SHP77 (cell line): ENCODE measurements around the gene SMIM12.
A peak's percentile ranks its signal among the peaks of the same experiment; 100 is the strongest.

ENCODE experiments used
- DNase-seq, 2 experiments: peaks; one replicate each; lab custom pipeline; 2025; lab: John Stamatoyannopoulos, UW

The SMIM12 gene

DNA sequence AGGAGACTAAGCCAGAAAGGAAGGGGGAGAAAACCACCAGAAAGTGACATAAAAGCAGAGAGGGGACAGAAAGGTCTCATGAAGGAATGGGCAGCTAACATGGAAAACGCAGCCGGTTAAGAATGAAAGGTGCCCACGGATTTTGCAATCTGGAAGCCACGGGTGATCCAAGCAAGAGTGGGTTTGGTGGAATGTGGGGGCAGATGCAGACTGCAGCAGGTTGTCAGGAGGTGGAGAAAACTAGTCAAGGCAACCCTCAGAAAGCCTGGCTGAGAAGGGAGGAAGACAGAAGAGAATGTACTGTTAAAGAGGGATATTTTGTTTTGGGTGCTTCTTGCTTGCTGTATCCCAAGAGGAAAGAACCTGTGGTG, 12.6 kb upstream of the SMIM12 start:
- no peak for DNase-seq

- peak in 1 of 2 experiments; percentile 3 for DNase-seq
Observed at GRCh38 chr1:34871443-34872132, 12.0 kb upstream of the SMIM12 start.

- DNase-seq: peak in 1 of 2 experiments; percentile 4
Observed at GRCh38 chr1:34870395-34870794, 10.8 kb upstream of the SMIM12 start.

- DNase-seq: no peak
Observed at GRCh38 chr1:34869760-34870159, 10.2 kb upstream of the SMIM12 start.

DNA sequence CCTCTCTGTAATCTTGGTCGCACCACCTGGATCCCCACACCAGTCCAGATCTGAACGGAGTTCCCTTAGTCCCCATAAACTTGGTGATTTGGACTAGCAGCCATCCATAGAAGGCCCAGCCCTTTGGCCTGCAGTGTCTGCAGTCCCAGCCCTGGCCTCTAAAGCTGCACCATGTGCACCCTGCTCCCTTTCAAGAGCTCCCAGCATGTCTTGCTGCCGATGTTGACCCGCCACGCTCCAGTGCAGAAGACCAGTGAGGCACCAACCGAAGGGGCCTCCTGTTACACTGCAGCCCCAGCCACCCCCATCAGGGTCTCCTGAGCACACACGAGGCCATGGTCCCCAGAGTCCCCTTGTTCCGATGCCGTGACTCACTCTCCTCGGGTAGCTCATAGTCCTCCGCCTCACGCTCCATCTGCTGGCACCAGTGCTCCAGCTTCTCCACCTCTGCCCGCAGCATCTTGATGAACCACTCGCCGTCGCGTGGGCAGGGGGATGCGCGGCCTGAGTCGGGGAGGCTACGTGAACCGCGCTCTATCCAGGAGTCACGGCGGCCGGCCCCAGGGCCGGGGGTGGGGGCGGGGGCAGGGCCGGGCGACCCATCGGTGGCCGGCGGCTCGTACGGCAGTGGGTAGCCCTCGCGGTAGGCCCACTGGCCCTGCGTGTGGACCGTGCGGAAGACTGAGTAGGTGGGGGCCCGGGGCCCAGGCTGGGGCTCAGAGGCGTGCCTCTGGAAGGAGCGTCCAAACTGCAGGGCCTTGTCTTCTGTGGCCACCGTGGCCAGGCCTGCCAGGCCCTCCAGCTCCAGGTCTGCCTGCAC, 8.9 kb upstream of the SMIM12 start:
- DNase-seq: no peak

GRCh38 chr1:34867415-34867814, 7.9 kb upstream of the SMIM12 start:
- DNase-seq: no peak

DNA sequence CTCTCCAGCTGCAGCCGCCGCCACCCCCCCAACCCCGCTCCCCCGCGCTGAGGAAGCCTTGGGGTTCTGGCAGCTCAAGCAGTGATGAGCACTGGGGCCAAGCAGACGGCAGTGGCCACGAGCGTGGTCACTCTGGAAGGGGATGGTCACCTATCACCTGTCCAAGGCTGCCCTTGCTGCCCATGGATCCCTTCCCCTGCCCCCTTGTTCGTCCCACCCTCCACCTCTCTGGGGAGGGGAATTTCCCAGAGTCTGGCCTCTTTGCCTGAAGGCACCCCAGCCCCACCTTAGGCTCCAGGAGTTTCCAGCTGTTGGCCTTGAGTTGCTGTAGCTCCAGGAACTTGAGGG, 7.2 kb upstream of the SMIM12 start:
- no peak for DNase-seq

DNA sequence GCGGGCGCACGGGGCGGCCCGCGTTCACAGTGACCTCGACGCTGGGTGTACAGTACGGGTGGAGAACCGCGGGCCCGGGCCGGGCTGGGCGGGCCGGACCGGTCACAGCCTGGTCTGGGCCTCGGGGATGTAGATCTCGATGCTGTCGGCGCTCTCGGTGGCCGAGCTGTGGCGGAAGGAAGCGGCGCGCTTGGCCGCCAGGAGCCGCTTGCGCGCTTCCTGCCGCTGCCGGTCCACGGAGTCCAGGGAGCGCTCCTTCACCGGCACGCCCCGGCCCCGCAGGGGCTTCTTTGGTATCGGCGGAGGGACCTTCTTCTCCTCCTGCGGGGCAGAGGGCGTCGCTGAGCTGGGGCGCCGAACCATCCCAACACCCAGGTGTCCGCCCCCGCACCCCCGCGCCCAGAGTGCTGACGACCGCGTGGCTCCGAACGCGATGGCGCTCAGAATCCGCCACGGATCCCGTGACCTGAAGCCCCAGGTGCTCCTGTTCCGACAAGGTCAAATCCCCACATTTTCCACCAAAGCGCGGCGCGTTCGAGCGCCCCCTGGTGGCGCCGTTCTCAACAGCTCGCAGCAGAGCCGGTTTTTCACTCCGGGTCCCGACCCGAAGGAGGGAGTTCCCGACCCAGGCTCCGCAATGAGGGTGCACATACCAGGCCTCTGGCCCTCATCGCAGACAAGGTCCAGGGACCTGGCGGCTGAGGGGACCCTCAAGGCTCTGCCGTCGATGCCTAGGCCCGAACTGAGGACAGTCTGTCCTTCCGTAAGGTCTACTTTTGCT, 6.6 kb upstream of the SMIM12 start:
- peak; percentile 20 to 21 for DNase-seq

DNA sequence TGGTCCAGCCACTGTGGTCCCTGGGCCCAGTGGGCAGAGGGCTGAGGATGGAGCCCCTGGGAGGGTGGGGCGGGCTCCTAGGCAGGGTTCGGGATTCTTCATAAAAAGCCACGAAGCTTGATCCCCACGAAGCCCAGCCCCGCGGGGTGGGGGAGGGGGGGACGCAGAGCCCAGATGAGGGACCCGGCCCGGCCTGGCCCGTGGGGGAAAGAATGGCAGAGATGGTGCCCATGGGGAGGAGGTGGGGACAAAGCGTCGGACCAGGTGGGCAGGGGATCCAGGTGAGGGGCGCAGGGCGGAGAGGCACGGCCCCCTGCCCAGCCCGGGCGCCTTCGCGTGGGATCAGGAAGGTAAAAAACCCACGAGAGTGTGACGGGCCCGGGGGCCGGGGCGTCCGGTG, 6.0 kb upstream of the SMIM12 start:
- no peak for DNase-seq

GRCh38 chr1:34864759-34865158, 5.2 kb upstream of the SMIM12 start:
- no peak for DNase-seq

DNA sequence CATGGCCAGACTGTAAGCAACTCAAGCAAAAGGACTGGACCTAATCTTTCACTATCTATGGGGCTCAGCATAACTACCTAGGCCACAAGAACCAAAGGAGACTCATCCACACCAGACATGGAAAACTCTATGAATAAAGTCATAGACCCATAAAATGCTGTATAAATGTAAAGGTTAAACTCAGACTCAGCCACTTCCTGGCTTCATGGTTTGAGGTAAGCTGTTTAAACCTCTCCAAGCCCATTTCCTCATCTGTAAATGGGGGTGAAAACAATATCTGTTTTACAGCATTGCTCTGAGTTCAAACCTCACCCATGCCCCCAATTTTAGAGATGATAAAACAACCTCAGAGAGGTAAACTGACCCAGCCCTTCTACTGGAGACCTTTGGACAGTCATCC, 4.0 kb upstream of the SMIM12 start:
- DNase-seq: no peak

- peak; percentile 11 to 15 for DNase-seq
Observed at GRCh38 chr1:34858901-34859445, 576 bp downstream of the SMIM12 start.

DNA sequence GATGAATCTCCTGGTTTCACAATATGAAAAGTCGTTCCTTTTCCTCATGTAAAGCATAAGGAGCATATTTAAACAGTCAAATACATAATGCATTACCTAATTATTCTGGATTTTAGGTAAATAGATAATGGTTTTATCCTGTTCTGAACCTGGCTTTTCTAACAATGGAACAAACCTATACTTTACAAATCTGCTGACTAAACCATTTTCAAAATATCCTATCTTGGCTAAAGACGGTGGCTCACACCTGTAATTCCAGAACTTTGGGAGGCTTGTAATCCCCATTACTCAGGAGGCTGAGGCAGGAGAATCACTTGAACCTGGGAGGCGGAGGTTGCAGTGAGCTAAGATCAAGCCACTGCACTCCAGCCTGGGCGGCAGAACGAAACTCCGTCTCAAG, 2.9 kb downstream of the SMIM12 start:
- no peak for DNase-seq

DNA sequence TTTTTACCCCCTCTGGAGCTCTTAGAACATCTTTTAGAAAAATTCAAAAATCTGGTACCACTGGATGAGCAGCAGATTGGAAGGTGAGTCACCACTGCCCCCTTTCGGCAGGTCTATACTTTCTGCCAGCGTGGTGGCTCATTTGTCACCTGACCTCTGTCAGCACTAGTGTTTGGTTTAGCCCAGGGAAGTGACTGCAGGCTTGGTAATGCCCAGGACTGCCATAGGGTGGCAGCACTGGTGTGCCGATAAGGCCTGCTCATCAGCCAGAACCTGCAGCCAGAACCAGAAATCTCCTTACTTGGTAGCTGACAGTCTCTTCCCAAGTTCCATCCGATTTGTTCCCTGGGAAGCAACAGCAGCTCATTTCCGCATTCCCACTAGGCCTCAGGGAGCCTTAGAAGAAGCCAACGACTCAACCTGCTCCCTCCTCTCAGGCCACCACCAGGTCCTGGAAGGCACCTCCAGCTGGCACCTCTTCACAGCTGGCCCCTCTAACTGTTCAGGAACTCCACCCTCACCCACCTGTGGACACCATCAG, 6.8 kb downstream of the SMIM12 start:
- DNase-seq: peak; percentile 84 to 90

DNA sequence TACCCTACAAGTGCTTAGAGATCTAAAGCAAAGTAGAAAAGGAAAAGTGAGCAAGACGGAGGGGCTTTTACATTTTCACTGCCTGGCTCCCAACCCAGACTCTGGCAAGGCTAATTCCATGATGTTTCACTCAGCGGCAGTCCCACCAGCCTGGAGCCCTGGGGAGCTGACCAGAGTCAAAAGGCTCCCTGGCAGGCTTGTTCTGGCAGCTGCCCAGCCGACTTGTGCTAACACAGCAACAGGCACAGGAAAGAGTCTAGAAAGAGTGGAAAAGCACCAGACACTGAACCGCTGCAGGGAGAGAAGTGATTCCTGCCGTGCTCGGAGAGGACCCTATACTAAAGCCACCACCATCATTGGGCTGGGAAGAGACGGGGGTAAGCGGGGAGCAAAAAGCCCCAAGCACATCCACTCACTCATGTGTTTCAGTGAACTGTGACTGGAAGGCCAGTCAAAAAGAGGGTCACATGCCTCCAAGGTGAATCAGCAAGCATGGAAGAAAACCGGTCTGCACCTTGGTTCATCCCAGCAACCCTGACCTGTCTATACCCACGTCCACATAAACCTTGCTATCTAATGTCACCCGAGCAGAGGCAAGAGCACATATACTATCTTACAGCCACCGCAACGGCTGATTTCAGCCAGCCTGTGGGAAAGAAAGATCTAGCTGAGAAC, 8.0 kb downstream of the SMIM12 start:
- DNase-seq: no peak

GRCh38 chr1:34850382-34850781, 9.2 kb downstream of the SMIM12 start:
- no peak for DNase-seq

DNA sequence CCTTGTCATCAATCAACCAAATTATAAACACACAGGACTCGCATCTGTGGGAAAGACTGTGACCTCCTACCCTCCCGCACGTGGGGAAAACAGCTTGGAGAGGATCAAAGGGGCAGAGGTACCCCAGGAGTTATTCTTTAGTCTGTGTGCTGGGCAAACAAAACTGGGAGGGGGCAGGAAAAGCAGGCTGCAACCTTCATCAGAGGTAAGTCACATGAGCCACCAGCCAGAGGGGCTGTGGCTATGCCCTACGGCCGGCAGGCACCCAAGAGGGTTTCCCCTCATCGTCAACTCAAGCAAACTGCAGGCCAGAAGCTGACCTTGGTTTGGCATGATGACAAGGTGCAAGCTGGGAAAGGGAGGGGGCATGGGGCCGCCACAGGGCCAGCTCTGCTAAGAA, 12.5 kb downstream of the SMIM12 start:
- DNase-seq: no peak

- no peak for DNase-seq
Observed at GRCh38 chr1:34846265-34846664, 13.3 kb downstream of the SMIM12 start.

DNA sequence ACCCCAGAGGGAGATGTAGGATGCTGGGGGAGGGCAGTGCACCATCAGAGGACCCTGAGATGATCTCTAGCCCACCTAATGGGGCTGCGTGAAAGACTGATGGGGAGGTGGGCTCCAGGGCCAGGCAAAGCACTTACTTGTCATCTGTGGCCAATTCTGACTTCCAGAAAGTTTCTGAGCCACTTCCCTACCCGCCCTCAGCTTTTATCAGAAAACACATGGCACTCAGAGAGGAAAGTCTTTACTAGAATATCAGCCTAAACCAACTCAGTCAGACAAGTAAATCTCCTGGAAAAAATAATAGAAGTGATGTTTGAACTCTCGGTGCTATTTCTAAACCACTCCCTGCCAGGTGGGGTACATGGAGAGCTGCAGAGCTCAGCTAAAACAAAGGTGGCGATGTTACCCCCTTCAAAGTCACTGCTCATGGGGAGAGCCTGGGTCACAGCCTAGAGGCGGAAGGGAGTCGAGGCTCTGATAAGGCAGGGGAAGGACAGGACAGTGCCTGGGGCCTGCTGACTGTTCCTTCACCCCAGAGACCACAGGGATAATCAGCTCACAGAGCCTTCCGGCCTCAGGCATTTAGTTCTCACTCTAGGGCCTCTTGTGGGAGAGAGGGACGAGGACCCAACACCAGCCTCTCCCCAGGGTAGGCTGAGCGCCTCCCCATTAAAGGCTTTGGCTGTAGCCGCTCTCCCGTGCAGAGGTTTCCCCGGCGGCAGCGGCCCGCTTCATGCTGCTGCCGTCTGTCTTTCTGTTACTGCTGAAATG, 14.2 kb downstream of the SMIM12 start:
- DNase-seq: no peak

GRCh38 chr1:34844252-34844634, 15.3 kb downstream of the SMIM12 start:
- peak in 1 of 2 experiments; percentile 10 for DNase-seq
